Tibial nerve (tissue), 3 donors: ENCODE measurements around the gene DCDC1.

Experiments
- CTCF ChIP-seq, 5 experiments: fragments of 200-600 bp in 3 of 5; fragments of 450-650 bp in 2 of 5; sonication (generic) in 3 of 5; IDR thresholded peaks; one replicate each; pipeline ENCODE4 v1.5.1; 2016 to 2019; ENCODE audit warnings: antibody characterized with exemption in 5 of 5, mild to moderate bottlenecking in 3 of 5, moderate library complexity in 2 of 5
- POLR2A ChIP-seq, 2 donors: fragments of 450-650 bp; IDR thresholded peaks; one replicate each; pipeline ENCODE4 v1.6.1; 2017; ENCODE audit warnings: antibody characterized with exemption in 2 of 2, mild to moderate bottlenecking in 2 of 2, moderate library complexity in 2 of 2

GRCh38 chr11:30861064-30861463 is 508.5 kb downstream of the DCDC1 start:
- TF ChIP-seq CTCF (IDR thresholded peaks at IDR 0.05), result no peak
- TF ChIP-seq POLR2A (IDR thresholded peaks at IDR 0.05), result no peak
